ENCODE measurements around the gene VEZT. TPM values are rescaled to one million over a fixed set of nuclear protein-coding genes. Genes with fewer than 3 reads are reported as not detected.

Gene VEZT
- total RNA-seq, 4 donors from 2014 or later = 27.7 to 82.0 (median 45.3) TPM

- H3K36me3 ChIP-seq = peaks cover 0 to 84% (median 11%) of the 10 kb centered on the region in 3 donors
- no peak overlapping the region for H3K27ac ChIP-seq
- H3K27me3 ChIP-seq = no peaks in the 10 kb centered on the region
- WGBS, 2 donors = 90 to 92% methylated on average over 3 of the region's 3 CpGs
- DNase-seq = no peak
- peaks cover 0 to 23% (median 4%) of the 10 kb centered on the region in 3 donors for H3K4me1 ChIP-seq
- intact Hi-C loops (cut with DNase I) = no loop called here
- TF ChIP-seq POLR2A (IDR thresholded peaks at IDR 0.05) (no peak), CTCF (IDR thresholded peaks at IDR 0.05) (no peak)
- H3K9me3 ChIP-seq = no peaks in the 10 kb centered on the region
- no peak overlapping the region for H3K4me3 ChIP-seq
Measured at GRCh38 chr12:95257541-95257940, 39.9 kb downstream of the VEZT start.

- intact Hi-C loops (cut with DNase I) = no loop called here
- no peak for TF ChIP-seq CTCF (IDR thresholded peaks at IDR 0.05)
- TF ChIP-seq POLR2A (IDR thresholded peaks at IDR 0.05) = no peak
- Histone ChIP-seq H3K4me1 (peaks cover 0 to 25% (median 3%) of the 10 kb centered on the region in 3 donors), H3K4me3 (no peak overlapping the region), H3K36me3 (peaks cover 2 to 84% (median 6%) of the 10 kb centered on the region in 3 donors), H3K9me3 (no peaks in the 10 kb centered on the region), H3K27me3 (no peaks in the 10 kb centered on the region), H3K27ac (no peak overlapping the region)
- no peak for DNase-seq
- 84 to 100% methylated on average over 2 of the region's 2 CpGs for WGBS, 2 donors
Measured at GRCh38 chr12:95258151-95258550, 40.5 kb downstream of the VEZT start.

- intact Hi-C loops (cut with DNase I) = no loop called here
- no peak for DNase-seq
- Histone ChIP-seq H3K4me3 (no peak overlapping the region), H3K9me3 (no peaks in the 10 kb centered on the region), H3K27ac (no peak overlapping the region), H3K36me3 (peaks cover 5 to 84% (median 7%) of the 10 kb centered on the region in 3 donors), H3K4me1 (peaks cover 0 to 31% (median 0%) of the 10 kb centered on the region in 3 donors), H3K27me3 (no peaks in the 10 kb centered on the region)
- TF ChIP-seq CTCF (IDR thresholded peaks at IDR 0.05) (no peak), POLR2A (IDR thresholded peaks at IDR 0.05) (no peak)
- 44 to 76% methylated on average over 2 of the region's 2 CpGs for WGBS, 2 donors
Measured at GRCh38 chr12:95258803-95259202, 41.2 kb downstream of the VEZT start.

DNA sequence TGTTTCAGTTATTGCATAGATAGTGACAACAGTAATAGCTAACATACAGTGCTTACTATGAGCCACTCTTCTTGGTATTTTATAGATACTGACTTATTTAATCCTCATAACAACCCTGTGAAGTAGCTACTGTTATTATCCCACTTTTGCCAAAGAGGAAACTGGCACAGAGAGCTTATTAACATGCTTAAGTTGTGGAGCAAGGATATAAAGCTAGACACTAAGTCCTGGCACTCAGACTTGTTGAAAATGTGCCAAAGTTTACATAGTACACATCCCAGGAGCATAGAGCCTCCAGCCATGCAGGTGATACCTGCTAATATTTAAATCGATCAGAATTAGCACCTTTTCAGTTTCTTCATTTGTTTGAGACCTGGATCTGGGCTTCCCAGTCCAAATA, 41.8 kb downstream of the VEZT start:
- intact Hi-C loops (cut with DNase I) = no loop called here
- Histone ChIP-seq H3K27ac (no peak overlapping the region), H3K9me3 (no peaks in the 10 kb centered on the region), H3K36me3 (peaks cover 5 to 84% (median 7%) of the 10 kb centered on the region in 3 donors), H3K27me3 (no peaks in the 10 kb centered on the region), H3K4me1 (peaks cover 0 to 31% (median 0%) of the 10 kb centered on the region in 3 donors), H3K4me3 (no peak overlapping the region)
- TF ChIP-seq POLR2A (IDR thresholded peaks at IDR 0.05) (no peak), CTCF (IDR thresholded peaks at IDR 0.05) (no peak)
- DNase-seq = no peak
- 26 to 29% methylated on average over 1 of the region's 1 CpG for WGBS, 2 donors

DNA sequence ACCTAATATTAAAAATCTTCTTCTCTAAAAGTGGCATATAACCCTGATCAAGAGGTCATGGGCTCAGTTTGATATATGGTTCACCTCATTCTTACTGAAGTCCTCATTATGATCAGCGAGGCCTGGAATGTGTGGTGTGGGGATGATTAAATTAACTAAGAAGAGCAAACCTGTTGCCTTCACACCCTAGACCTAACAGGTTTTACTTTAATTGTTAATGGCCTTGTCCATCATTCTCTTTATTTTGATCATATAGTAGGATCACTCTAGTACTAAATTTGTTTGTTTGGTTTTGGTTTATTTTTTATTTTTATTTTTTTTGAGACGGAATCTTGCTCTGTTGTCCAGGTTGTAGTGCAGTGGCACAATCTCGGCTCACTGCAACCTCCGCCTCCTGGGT, 43.5 kb downstream of the VEZT start:
- Histone ChIP-seq H3K27ac (no peak overlapping the region), H3K4me1 (peaks cover 0 to 31% (median 0%) of the 10 kb centered on the region in 3 donors), H3K9me3 (no peaks in the 10 kb centered on the region), H3K27me3 (no peaks in the 10 kb centered on the region), H3K36me3 (peaks cover 1 to 84% (median 7%) of the 10 kb centered on the region in 3 donors), H3K4me3 (no peak overlapping the region)
- 93 to 96% methylated on average over 4 of the region's 4 CpGs for WGBS, 2 donors
- DNase-seq = no peak
- intact Hi-C loops (cut with DNase I) = no loop called here
- no peak for TF ChIP-seq CTCF (IDR thresholded peaks at IDR 0.05)
